ENCODE measurements around the gene MTOR.

DNA sequence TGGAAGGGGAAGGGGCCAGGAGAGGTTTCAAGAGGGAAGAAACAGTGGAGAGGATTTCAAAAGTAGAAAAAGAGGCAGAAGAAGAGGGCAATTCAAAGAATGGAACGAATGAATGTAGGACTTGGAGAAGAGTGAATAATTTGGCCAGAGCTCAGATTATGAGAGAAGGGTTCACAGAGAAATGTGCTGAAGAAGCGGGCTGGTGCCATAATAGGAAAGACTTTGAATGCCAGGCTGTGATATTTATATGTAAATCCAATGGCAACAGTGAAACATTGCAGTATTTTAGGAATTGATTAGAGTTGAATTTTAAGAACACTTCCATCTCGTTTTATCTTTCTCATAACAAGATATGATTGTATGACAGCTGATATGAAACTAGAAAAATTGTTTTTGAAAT is 109.2 kb downstream of the MTOR start:
- TF ChIP-seq, protein P1, sequence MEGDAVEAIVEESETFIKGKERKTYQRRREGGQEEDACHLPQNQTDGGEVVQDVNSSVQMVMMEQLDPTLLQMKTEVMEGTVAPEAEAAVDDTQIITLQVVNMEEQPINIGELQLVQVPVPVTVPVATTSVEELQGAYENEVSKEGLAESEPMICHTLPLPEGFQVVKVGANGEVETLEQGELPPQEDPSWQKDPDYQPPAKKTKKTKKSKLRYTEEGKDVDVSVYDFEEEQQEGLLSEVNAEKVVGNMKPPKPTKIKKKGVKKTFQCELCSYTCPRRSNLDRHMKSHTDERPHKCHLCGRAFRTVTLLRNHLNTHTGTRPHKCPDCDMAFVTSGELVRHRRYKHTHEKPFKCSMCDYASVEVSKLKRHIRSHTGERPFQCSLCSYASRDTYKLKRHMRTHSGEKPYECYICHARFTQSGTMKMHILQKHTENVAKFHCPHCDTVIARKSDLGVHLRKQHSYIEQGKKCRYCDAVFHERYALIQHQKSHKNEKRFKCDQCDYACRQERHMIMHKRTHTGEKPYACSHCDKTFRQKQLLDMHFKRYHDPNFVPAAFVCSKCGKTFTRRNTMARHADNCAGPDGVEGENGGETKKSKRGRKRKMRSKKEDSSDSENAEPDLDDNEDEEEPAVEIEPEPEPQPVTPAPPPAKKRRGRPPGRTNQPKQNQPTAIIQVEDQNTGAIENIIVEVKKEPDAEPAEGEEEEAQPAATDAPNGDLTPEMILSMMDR (IDR thresholded peaks at IDR 0.05 in 8 of 11, conservative IDR thresholded peaks at IDR 0.05 in 3 of 11) = no peak
- no peak for TF ChIP-seq POLR2A (IDR thresholded peaks at IDR 0.05)
- TF ChIP-seq POLR2AphosphoS5 (IDR thresholded peaks at IDR 0.05) = no peak

All from spleen (tissue), 7 donors.